Endothelial cell of umbilical vein (primary cell): Measurements from ENCODE around the gene SYTL2.

Experiments
- EZH2 ChIP-seq: IDR thresholded peaks from 2 replicates; pipeline ENCODE4 v1.6.1; 2012; ENCODE audit warnings: borderline replicate concordance, low read depth, mild to moderate bottlenecking, moderate library complexity, low read length, inconsistent platforms; ENCODE audit not compliant: severe bottlenecking
- JUN ChIP-seq: IDR thresholded peaks from 2 replicates; pipeline ENCODE4 v1.6.1; 2011; ENCODE audit warnings: borderline replicate concordance, low read depth; ENCODE audit not compliant: insufficient read length, insufficient read depth
- POLR2A ChIP-seq: IDR thresholded peaks from 2 replicates; pipeline ENCODE4 v1.6.1; 2012; ENCODE audit warnings: low read depth, mild to moderate bottlenecking, control low read depth, low read length
- POLR2AphosphoS5 ChIP-seq: IDR thresholded peaks from 2 replicates; pipeline ENCODE4 v1.6.1; 2012; ENCODE audit warnings: low read depth, mild to moderate bottlenecking, control low read depth, low read length, moderate library complexity; ENCODE audit not compliant: insufficient read depth
- TF ChIP-seq, protein P1 (sequence below), 2 donors: IDR thresholded peaks; 1 replicate in 1 of 2; 2 replicates in 1 of 2; pipeline ENCODE4 v1.5.1; 2011; ENCODE audit warnings: low read length in 2 of 2, mild to moderate bottlenecking in 2 of 2, moderate library complexity in 2 of 2, control low read depth in 1 of 2, inconsistent platforms in 1 of 2, low read depth in 1 of 2; ENCODE audit not compliant: insufficient read depth in 1 of 2; ENCODE audit errors: extremely low read depth in 1 of 2
- TF ChIP-seq, protein P2 (sequence below): IDR thresholded peaks from 2 replicates; pipeline ENCODE4 v1.6.1; 2011; ENCODE audit not compliant: insufficient read depth, insufficient read length

GRCh38 chr11:85750646-85751045, 60.3 kb downstream of the SYTL2 start:
- TF ChIP-seq, protein P1, sequence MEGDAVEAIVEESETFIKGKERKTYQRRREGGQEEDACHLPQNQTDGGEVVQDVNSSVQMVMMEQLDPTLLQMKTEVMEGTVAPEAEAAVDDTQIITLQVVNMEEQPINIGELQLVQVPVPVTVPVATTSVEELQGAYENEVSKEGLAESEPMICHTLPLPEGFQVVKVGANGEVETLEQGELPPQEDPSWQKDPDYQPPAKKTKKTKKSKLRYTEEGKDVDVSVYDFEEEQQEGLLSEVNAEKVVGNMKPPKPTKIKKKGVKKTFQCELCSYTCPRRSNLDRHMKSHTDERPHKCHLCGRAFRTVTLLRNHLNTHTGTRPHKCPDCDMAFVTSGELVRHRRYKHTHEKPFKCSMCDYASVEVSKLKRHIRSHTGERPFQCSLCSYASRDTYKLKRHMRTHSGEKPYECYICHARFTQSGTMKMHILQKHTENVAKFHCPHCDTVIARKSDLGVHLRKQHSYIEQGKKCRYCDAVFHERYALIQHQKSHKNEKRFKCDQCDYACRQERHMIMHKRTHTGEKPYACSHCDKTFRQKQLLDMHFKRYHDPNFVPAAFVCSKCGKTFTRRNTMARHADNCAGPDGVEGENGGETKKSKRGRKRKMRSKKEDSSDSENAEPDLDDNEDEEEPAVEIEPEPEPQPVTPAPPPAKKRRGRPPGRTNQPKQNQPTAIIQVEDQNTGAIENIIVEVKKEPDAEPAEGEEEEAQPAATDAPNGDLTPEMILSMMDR (IDR thresholded peaks at IDR 0.05; ENCODE audit: extremely low read depth in 1 of 2, insufficient read depth in 1 of 2, low read depth in 1 of 2, low read length in 2 of 2) = no peak
- no peak for TF ChIP-seq POLR2A
- no peak for TF ChIP-seq JUN
- no peak for TF ChIP-seq EZH2
- no peak for TF ChIP-seq POLR2AphosphoS5
- TF ChIP-seq, protein P2, sequence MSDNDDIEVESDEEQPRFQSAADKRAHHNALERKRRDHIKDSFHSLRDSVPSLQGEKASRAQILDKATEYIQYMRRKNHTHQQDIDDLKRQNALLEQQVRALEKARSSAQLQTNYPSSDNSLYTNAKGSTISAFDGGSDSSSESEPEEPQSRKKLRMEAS = no peak
